HPDE6-E6E7 (cell line): ENCODE data around the gene TMEM89.

Experiments
- DNase-seq: peaks from one replicate; pipeline ENCODE4 v3.0.0; 2011; ENCODE audit warnings: missing footprints; ENCODE audit errors: extremely low spot score

The TMEM89 gene

GRCh38 chr3:48641396-48641795 lies 19.8 kb upstream of the TMEM89 start:
- DNase-seq, result no peak

GRCh38 chr3:48639944-48640606 lies 18.5 kb upstream of the TMEM89 start:
- no peak for DNase-seq

- DNase-seq, result no peak
Measured at GRCh38 chr3:48637305-48637704, 15.7 kb upstream of the TMEM89 start.

GRCh38 chr3:48636149-48636655 lies 14.6 kb upstream of the TMEM89 start:
- no peak for DNase-seq

- peak; percentile 86 for DNase-seq
Measured at GRCh38 chr3:48635222-48636021, 13.9 kb upstream of the TMEM89 start, which contains the start of gene SLC26A6. Gene SLC26A6 (minus strand): TSS chr3:48635461. CDS start chr3:48635393, 68 bp downstream.

- no peak for DNase-seq
Measured at GRCh38 chr3:48634661-48635221, 13.2 kb upstream of the TMEM89 start.

GRCh38 chr3:48633743-48634142 lies 12.2 kb upstream of the TMEM89 start:
- DNase-seq, result no peak

GRCh38 chr3:48633256-48633655 lies 11.7 kb upstream of the TMEM89 start:
- DNase-seq, result no peak

GRCh38 chr3:48631516-48632448 lies 10.2 kb upstream of the TMEM89 start:
- no peak for DNase-seq

- DNase-seq, result no peak
Measured at GRCh38 chr3:48630833-48631232, 9.3 kb upstream of the TMEM89 start.

GRCh38 chr3:48630407-48630806 lies 8.8 kb upstream of the TMEM89 start:
- no peak for DNase-seq

- no peak for DNase-seq
Measured at GRCh38 chr3:48629894-48630293, 8.3 kb upstream of the TMEM89 start.

- no peak for DNase-seq
Measured at GRCh38 chr3:48628277-48629017, 6.9 kb upstream of the TMEM89 start.

GRCh38 chr3:48625600-48625999 lies 4.0 kb upstream of the TMEM89 start:
- DNase-seq, result no peak

- no peak for DNase-seq
Measured at GRCh38 chr3:48624767-48625166, 3.2 kb upstream of the TMEM89 start.

GRCh38 chr3:48623851-48624547 lies 2.4 kb upstream of the TMEM89 start:
- no peak for DNase-seq

GRCh38 chr3:48619541-48620524 lies 1.7 kb downstream of the TMEM89 start:
- no peak for DNase-seq

GRCh38 chr3:48617559-48617958 lies 4.0 kb downstream of the TMEM89 start:
- DNase-seq, result no peak

- DNase-seq, result no peak
Measured at GRCh38 chr3:48614044-48614443, 7.5 kb downstream of the TMEM89 start.
